GM18870 (cell line): ENCODE results near the gene PP2D1.
"Not testable (repeated sequence)": the region's sequence is repeated elsewhere in the genome, so short reads cannot be mapped to it uniquely, and the experiment has no call there.

Experiments used
- ATAC-seq: cut with Tn5 transposase; IDR thresholded peaks from one replicate; pipeline ENCODE4 v1.9.1; 2021; ENCODE audit warnings: moderate library complexity; ENCODE audit not compliant: unreplicated experiment

The PP2D1 gene

GRCh38 chr3:20012164-20012563 lies at the start of gene PP2D1:
PP2D1 (minus strand) TSS chr3:20012264; CDS start chr3:20012072, 192 bp downstream.
- no peak for ATAC-seq

GRCh38 chr3:20060974-20061685 lies 49.1 kb upstream of the PP2D1 start:
- peak; percentile 90 for ATAC-seq

GRCh38 chr3:20059929-20060328 lies 47.9 kb upstream of the PP2D1 start:
- ATAC-seq = no peak

- ATAC-seq = no peak
Measured at GRCh38 chr3:20057612-20058180, 45.6 kb upstream of the PP2D1 start.

- ATAC-seq = peak; percentile 30
Measured at GRCh38 chr3:20056725-20057611, 44.9 kb upstream of the PP2D1 start.

- no peak for ATAC-seq
Measured at GRCh38 chr3:20055842-20056241, 43.8 kb upstream of the PP2D1 start.

- ATAC-seq = no peak
Measured at GRCh38 chr3:20055020-20055775, 43.1 kb upstream of the PP2D1 start.

- peak; percentile 90 for ATAC-seq
Measured at GRCh38 chr3:20054549-20054987, 42.5 kb upstream of the PP2D1 start.

GRCh38 chr3:20052851-20053250 lies 40.8 kb upstream of the PP2D1 start:
- no peak for ATAC-seq

- ATAC-seq = no peak
Measured at GRCh38 chr3:20051123-20051806, 39.2 kb upstream of the PP2D1 start.

- peak; percentile 13 for ATAC-seq
Measured at GRCh38 chr3:20047976-20048883, 36.2 kb upstream of the PP2D1 start.

GRCh38 chr3:20047341-20047779 lies 35.3 kb upstream of the PP2D1 start:
- no peak for ATAC-seq

- no peak for ATAC-seq
Measured at GRCh38 chr3:20046556-20046955, 34.5 kb upstream of the PP2D1 start.

- ATAC-seq = not testable (repeated sequence)
Measured at GRCh38 chr3:20045141-20045540, 33.1 kb upstream of the PP2D1 start.

GRCh38 chr3:20043825-20044224 lies 31.8 kb upstream of the PP2D1 start:
- ATAC-seq = no peak

GRCh38 chr3:20043396-20043795 lies 31.3 kb upstream of the PP2D1 start:
- ATAC-seq = peak; percentile 34

GRCh38 chr3:20042331-20042730 lies 30.3 kb upstream of the PP2D1 start:
- no peak for ATAC-seq

- ATAC-seq = peak; percentile 44
Measured at GRCh38 chr3:20041197-20041780, 29.2 kb upstream of the PP2D1 start.
